H7 (cell line): ENCODE data around the gene S100A4. TPM values are rescaled to one million over a fixed set of nuclear protein-coding genes. Genes with fewer than 3 reads are reported as not detected.

Experiments
- DNase-seq: peaks from one replicate; pipeline ENCODE4 v3.0.0; 2012
- H3K27me3 ChIP-seq: 2 replicates; pipeline ENCODE4 v1.6.0; 2011; ENCODE audit warnings: mild to moderate bottlenecking, low read length; ENCODE audit not compliant: control insufficient read depth, insufficient read depth
- H3K36me3 ChIP-seq: replicated peaks from 2 replicates; pipeline ENCODE4 v1.5.1; 2011; ENCODE audit warnings: low read length; ENCODE audit not compliant: control insufficient read depth, insufficient read depth
- H3K4me3 ChIP-seq: 2 replicates; pipeline ENCODE4 v1.5.1; 2011; ENCODE audit warnings: low read depth, mild to moderate bottlenecking, control low read depth, low read length, moderate library complexity; ENCODE audit not compliant: insufficient read depth
- total RNA-seq: library from RNA; depleted of rRNA; stranded (reverse); fragments of >200 nt; shearing (Covaris generic); gene quantifications from 2 replicates; pipeline ENCODE4 v1.2.3, GENCODE V29; 2014

The S100A4 gene
- total RNA-seq, 1 experiment from 2014 or later, result 17.3 TPM

DNA sequence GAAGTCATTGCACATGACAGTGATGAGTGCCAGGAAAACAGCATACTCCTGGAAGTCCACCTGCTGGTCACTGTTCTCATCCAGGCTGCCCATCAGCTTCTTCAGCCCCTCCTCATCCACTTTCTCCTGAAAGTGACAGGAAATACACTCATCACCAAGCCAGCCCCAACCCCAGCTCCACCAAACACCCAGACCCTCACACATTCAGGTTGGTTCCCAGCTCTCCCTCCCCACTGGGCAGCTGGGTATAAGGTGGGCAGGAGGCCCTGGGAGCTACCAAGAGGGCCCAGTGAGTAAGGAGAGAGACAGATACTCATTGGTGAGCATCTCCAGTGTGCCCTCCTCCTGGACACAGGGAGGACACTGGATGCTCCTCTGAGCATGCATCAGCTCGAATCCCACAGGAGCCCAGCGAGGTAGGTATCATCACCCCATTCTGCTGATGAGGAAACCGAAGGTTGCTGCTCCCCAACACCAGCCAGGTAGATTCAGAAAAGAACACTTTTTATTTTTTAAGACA lies 15.9 kb upstream of the S100A4 start:
- no peak for DNase-seq
- no peaks in the 10 kb centered on the region for H3K36me3 ChIP-seq
- no peak overlapping the region for H3K4me3 ChIP-seq
- no peaks in the 10 kb centered on the region for H3K27me3 ChIP-seq

GRCh38 chr1:153560771-153561465 lies 15.3 kb upstream of the S100A4 start:
- H3K36me3 ChIP-seq, result no peaks in the 10 kb centered on the region
- H3K4me3 ChIP-seq, result no peak overlapping the region
- DNase-seq, result no peak
- H3K27me3 ChIP-seq, result no peaks in the 10 kb centered on the region

GRCh38 chr1:153560241-153560640 lies 14.6 kb upstream of the S100A4 start:
- no peak for DNase-seq
- H3K36me3 ChIP-seq, result no peaks in the 10 kb centered on the region
- H3K4me3 ChIP-seq, result no peak overlapping the region
- H3K27me3 ChIP-seq, result no peaks in the 10 kb centered on the region

DNA sequence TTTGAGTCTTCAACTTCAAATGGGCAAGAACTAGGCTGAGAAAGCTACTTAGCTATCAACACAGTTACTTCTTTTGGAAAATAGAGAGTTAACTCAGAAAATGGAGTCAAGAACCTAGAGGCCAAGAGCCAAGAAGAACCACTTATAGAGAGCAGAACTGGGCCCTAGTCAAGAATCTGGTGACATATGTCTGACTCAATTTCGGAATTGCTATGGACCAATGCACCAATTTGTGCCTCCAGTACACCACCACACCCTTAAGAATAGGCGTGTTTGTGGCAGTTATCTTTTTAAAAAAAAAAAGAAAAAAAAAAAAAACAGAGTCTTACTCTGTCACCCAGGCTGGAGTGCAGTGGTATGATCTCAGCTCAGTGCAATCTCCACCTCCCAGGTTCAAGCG lies 12.3 kb upstream of the S100A4 start:
- no peaks in the 10 kb centered on the region for H3K27me3 ChIP-seq
- DNase-seq, result no peak
- no peak overlapping the region for H3K4me3 ChIP-seq
- H3K36me3 ChIP-seq, result no peaks in the 10 kb centered on the region

- DNase-seq, result no peak
- H3K36me3 ChIP-seq, result no peaks in the 10 kb centered on the region
- H3K4me3 ChIP-seq, result no peak overlapping the region
- H3K27me3 ChIP-seq, result no peaks in the 10 kb centered on the region
Observed at GRCh38 chr1:153556348-153556747, 10.7 kb upstream of the S100A4 start.

GRCh38 chr1:153553830-153554541 lies 8.4 kb upstream of the S100A4 start:
- Histone ChIP-seq H3K27me3 (peaks cover 2% of the 10 kb centered on the region; the same call in 1 of the 2 replicates), H3K4me3 (no peak overlapping the region), H3K36me3 (no peaks in the 10 kb centered on the region)
- no peak for DNase-seq

- no peaks in the 10 kb centered on the region for H3K36me3 ChIP-seq
- no peak for DNase-seq
- peaks cover 2% of the 10 kb centered on the region; the same call in 1 of the 2 replicates for H3K27me3 ChIP-seq
- H3K4me3 ChIP-seq, result no peak overlapping the region
Observed at GRCh38 chr1:153553096-153553495, 7.5 kb upstream of the S100A4 start.

DNA sequence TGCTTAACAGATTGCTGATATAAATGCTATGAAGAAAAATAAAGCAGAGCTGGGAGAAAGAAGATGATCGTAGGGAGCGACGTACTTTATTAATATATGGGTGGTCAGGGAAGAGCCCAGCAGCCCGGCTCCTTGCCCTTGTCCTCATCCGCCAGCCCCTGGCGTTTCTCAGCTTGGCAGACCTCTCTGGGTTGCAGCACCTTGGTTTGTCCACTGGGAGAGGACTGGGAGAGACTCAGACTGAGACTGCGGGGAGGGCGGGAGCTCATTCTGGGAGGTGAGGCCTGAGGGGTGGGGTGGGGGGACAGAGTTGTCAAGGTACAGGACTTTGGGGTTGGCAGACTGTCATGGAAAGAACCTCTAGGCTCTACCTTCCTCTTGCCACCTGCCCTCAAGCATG lies 6.7 kb upstream of the S100A4 start:
- DNase-seq, result peak; percentile 82
- no peak overlapping the region for H3K4me3 ChIP-seq
- H3K36me3 ChIP-seq, result no peaks in the 10 kb centered on the region
- H3K27me3 ChIP-seq, result peaks cover 2% of the 10 kb centered on the region; the same call in 1 of the 2 replicates

GRCh38 chr1:153550827-153551500 lies 5.4 kb upstream of the S100A4 start:
- DNase-seq, result no peak
- Histone ChIP-seq H3K36me3 (no peaks in the 10 kb centered on the region), H3K4me3 (no peak overlapping the region), H3K27me3 (peaks cover 2% of the 10 kb centered on the region; the same call in 1 of the 2 replicates)

DNA sequence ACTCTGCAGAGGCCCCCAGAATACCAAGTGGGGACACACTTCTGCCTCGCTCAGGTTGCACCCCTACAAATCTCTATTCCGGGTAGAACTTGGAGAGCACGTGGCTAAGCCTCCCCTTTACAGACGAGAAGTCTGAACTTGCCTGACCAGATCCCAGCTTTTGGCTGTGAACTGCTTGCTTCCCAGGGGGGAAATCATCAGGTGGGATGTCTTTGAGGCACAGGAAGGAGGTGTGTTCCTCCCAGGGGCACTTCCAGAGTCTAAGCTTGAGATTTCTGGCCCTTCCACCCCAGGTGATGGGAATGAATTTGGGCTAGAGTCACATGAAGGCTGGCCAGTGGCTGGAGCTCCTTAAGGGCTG lies 4.8 kb upstream of the S100A4 start:
- no peak for DNase-seq
- no peaks in the 10 kb centered on the region for H3K36me3 ChIP-seq
- peaks cover 2% of the 10 kb centered on the region; the same call in 1 of the 2 replicates for H3K27me3 ChIP-seq
- no peak overlapping the region for H3K4me3 ChIP-seq

DNA sequence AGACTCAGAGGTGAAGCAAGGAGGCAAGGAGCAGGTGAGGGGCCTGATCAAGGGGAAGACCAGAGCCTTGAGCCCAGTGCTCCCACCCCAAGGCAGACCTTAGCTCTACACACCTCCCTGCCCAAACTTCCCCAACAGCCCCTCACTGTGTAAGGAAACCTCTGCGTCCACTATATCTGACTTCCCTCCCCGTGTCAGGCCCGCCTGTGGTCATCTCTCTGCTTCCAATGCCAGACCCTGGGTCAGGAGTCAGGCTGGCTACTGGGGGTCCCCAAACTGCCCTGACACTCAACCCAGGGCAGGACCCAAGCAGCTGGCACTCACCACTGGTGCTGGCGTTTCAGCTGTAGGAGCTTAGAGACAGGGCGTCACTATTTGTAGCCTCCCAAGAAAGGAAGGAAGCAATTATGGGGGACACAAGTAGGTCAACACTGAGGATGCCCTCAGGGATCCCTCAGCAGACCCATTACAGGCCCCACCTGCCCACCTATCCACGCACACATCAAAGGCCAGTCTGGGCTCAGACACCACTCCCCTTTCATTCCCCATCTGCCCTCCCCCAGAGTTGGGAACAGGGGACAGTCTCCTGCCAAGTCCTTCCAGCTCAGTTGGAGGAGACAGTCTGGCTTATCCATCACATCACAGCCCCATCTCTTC lies 4.3 kb upstream of the S100A4 start:
- Histone ChIP-seq H3K4me3 (no peak overlapping the region), H3K36me3 (no peaks in the 10 kb centered on the region), H3K27me3 (peaks cover 2% of the 10 kb centered on the region; the same call in 1 of the 2 replicates)
- DNase-seq, result no peak

- Histone ChIP-seq H3K36me3 (no peaks in the 10 kb centered on the region), H3K27me3 (peaks cover 2% of the 10 kb centered on the region; the same call in 1 of the 2 replicates), H3K4me3 (no peak within 1 kb of the TSS)
- no peak for DNase-seq
Observed at GRCh38 chr1:153548722-153549688, 3.4 kb upstream of the S100A4 start, which contains the start of gene S100A3. S100A3 (minus strand) TSS chr1:153549258; CDS start chr1:153548485, 773 bp downstream.
